H9 (cell line): ENCODE data around the gene FADS2. TPM values are rescaled to one million over a fixed set of nuclear protein-coding genes. Genes with fewer than 3 reads are reported as not detected.

Experiments used
- DNase-seq: peaks from one replicate; pipeline ENCODE4 v3.0.0-alpha.2; 2017
- H2AFZ ChIP-seq: one replicate; pipeline ENCODE4 v1.6.1; 2013; ENCODE audit warnings: mild to moderate bottlenecking, low read length, control low read depth, moderate library complexity
- H2AK5ac ChIP-seq: 2 replicates; pipeline ENCODE4 v1.6.1; 2013; ENCODE audit warnings: low read length, control low read depth, mixed read lengths; ENCODE audit not compliant: insufficient read length
- H2BK120ac ChIP-seq: one replicate; pipeline ENCODE4 v1.6.1; 2013; ENCODE audit warnings: low read depth, mild to moderate bottlenecking, low read length, control low read depth, inconsistent platforms; ENCODE audit not compliant: poor library complexity, severe bottlenecking
- H2BK12ac ChIP-seq: 2 replicates; pipeline ENCODE4 v1.6.1; 2013; ENCODE audit warnings: low read length, control low read depth, mixed read lengths, low read depth; ENCODE audit not compliant: insufficient read length
- H2BK15ac ChIP-seq: 2 replicates; pipeline ENCODE4 v1.6.1; 2013; ENCODE audit warnings: low read depth, low read length, control low read depth
- H2BK20ac ChIP-seq: one replicate; pipeline ENCODE4 v1.6.1; 2013; ENCODE audit warnings: low read depth, mild to moderate bottlenecking, low read length, control low read depth, inconsistent platforms; ENCODE audit not compliant: poor library complexity, severe bottlenecking
- H2BK5ac ChIP-seq: 2 replicates; pipeline ENCODE4 v1.6.1; 2013; ENCODE audit warnings: low read length, control low read depth, mixed read lengths; ENCODE audit not compliant: insufficient read length
- H3K14ac ChIP-seq: 2 replicates; pipeline ENCODE4 v1.6.1; 2013; ENCODE audit warnings: low read length, control low read depth; ENCODE audit not compliant: insufficient read depth
- H3K18ac ChIP-seq: 2 replicates; pipeline ENCODE4 v1.6.1; 2013; ENCODE audit warnings: low read depth, mild to moderate bottlenecking, mixed read lengths, low read length, control low read depth; ENCODE audit not compliant: insufficient read length
- H3K23ac ChIP-seq: 2 replicates; pipeline ENCODE4 v1.6.1; 2013; ENCODE audit warnings: low read length, control low read depth, mixed read lengths, low read depth; ENCODE audit not compliant: insufficient read length
- H3K23me2 ChIP-seq: 2 replicates; pipeline ENCODE4 v1.6.1; 2013; ENCODE audit warnings: low read depth, mild to moderate bottlenecking, mixed read lengths, low read length, control low read depth; ENCODE audit not compliant: insufficient read length, poor library complexity, severe bottlenecking
- H3K27ac ChIP-seq: 2 replicates; pipeline ENCODE4 v1.5.1; 2013; ENCODE audit warnings: low read length, control low read depth, mixed read lengths, low read depth; ENCODE audit not compliant: insufficient read length
- H3K27me3 ChIP-seq: 2 replicates; pipeline ENCODE4 v1.6.1; 2013; ENCODE audit warnings: low read length, control low read depth, inconsistent platforms; ENCODE audit not compliant: insufficient read depth
- H3K4ac ChIP-seq: 2 replicates; pipeline ENCODE4 v1.6.1; 2013; ENCODE audit warnings: low read depth, mild to moderate bottlenecking, control low read depth, inconsistent platforms, low read length, moderate library complexity
- H3K4me1 ChIP-seq: 2 replicates; pipeline ENCODE4 v1.6.1; 2013; ENCODE audit warnings: low read length, control low read depth, inconsistent platforms; ENCODE audit not compliant: insufficient read depth
- H3K4me2 ChIP-seq: 2 replicates; pipeline ENCODE4 v1.6.1; 2013; ENCODE audit warnings: low read length, control low read depth, mixed read lengths; ENCODE audit not compliant: insufficient read length, insufficient read depth
- H3K56ac ChIP-seq: 2 replicates; pipeline ENCODE4 v1.6.1; 2013; ENCODE audit warnings: low read depth, mild to moderate bottlenecking, mixed read lengths, low read length, control low read depth; ENCODE audit not compliant: insufficient read length
- H3K79me1 ChIP-seq: 2 replicates; pipeline ENCODE4 v1.6.1; 2013; ENCODE audit warnings: low read depth, mild to moderate bottlenecking, moderate library complexity, low read length, control low read depth, inconsistent platforms; ENCODE audit not compliant: insufficient read depth, poor library complexity, severe bottlenecking
- H3K79me2 ChIP-seq: 2 replicates; pipeline ENCODE4 v1.6.1; 2013; ENCODE audit warnings: low read length, control low read depth, inconsistent platforms; ENCODE audit not compliant: insufficient read depth
- H3K9ac ChIP-seq: 2 replicates; pipeline ENCODE4 v1.6.1; 2013; ENCODE audit warnings: low read length, control low read depth, mixed read lengths; ENCODE audit not compliant: insufficient read length; ENCODE audit errors: extremely low read depth
- H3K9me3 ChIP-seq: one replicate; pipeline ENCODE4 v1.6.1; 2013; ENCODE audit warnings: low read depth, low read length, inconsistent platforms; ENCODE audit not compliant: control insufficient read depth
- H3T11ph ChIP-seq: one replicate; pipeline ENCODE4 v1.6.1; 2013; ENCODE audit warnings: mild to moderate bottlenecking, low read length, control low read depth, inconsistent platforms
- H4K20me1 ChIP-seq: one replicate; pipeline ENCODE4 v1.6.1; 2013; ENCODE audit not compliant: control insufficient read depth, insufficient read length, insufficient read depth
- H4K5ac ChIP-seq: 2 replicates; pipeline ENCODE4 v1.6.1; 2013; ENCODE audit warnings: low read depth, mild to moderate bottlenecking, mixed read lengths, low read length, control low read depth; ENCODE audit not compliant: insufficient read length
- H4K8ac ChIP-seq: replicated peaks from 2 replicates; pipeline ENCODE4 v1.6.1; 2013; ENCODE audit warnings: low read length, control low read depth, mixed read lengths, low read depth; ENCODE audit not compliant: insufficient read length
- H4K91ac ChIP-seq: 2 replicates; pipeline ENCODE4 v1.6.1; 2013; ENCODE audit warnings: low read depth, mild to moderate bottlenecking, moderate library complexity, mixed read lengths, low read length, control low read depth; ENCODE audit not compliant: insufficient read length
- H3K27ac Mint-ChIP-seq, 3 experiments: 2 replicates in 2 of 3; 3 replicates in 1 of 3; pipeline ENCODE4 v1.8.0; 2020 to 2021; ENCODE audit warnings: mixed read lengths in 3 of 3, mild to moderate bottlenecking in 1 of 3, moderate library complexity in 1 of 3
- H3K27me3 Mint-ChIP-seq: 2 replicates; pipeline ENCODE4 v1.8.0; 2021; ENCODE audit warnings: low read depth, mild to moderate bottlenecking, moderate library complexity, mixed read lengths
- H3K36me3 Mint-ChIP-seq, 3 experiments: 2 replicates in 2 of 3; 3 replicates in 1 of 3; pipeline ENCODE4 v1.8.0; 2020 to 2021; ENCODE audit warnings: low read depth in 3 of 3, mixed read lengths in 3 of 3; ENCODE audit not compliant: insufficient read depth in 1 of 3
- H3K4me1 Mint-ChIP-seq, 2 experiments: 2 replicates each; pipeline ENCODE4 v1.8.0; 2020; ENCODE audit warnings: mixed read lengths in 2 of 2
- H3K4me3 Mint-ChIP-seq, 2 experiments: 2 replicates in 1 of 2; 3 replicates in 1 of 2; pipeline ENCODE4 v1.8.0; 2020 to 2021; ENCODE audit warnings: mild to moderate bottlenecking in 2 of 2, mixed read lengths in 2 of 2, moderate library complexity in 1 of 2
- H3K9me3 Mint-ChIP-seq, 2 experiments: 2 replicates in 1 of 2; 3 replicates in 1 of 2; pipeline ENCODE4 v1.8.0; 2020; ENCODE audit warnings: mild to moderate bottlenecking in 2 of 2, mixed read lengths in 2 of 2, moderate library complexity in 1 of 2
- CTCF ChIP-seq: fragments of 200-600 bp; sonication (generic); conservative IDR thresholded peaks from 3 replicates; pipeline ENCODE4 v1.8.0; 2021; ENCODE audit warnings: antibody characterized with exemption, mild to moderate bottlenecking
- WGBS: extraction: QIAGEN DNeasy Blood & Tissue Kit; methylation state at CpG from one replicate; pipeline ENCODE4 v1.1.7; 2013; ENCODE audit warnings: missing lambda C conversion rate, low lambda C conversion rate, mixed read lengths; ENCODE audit not compliant: insufficient read length; ENCODE audit errors: extremely low coverage; 5-methylcytosine and 5-hydroxymethylcytosine counted together
- total RNA-seq: library from RNA; stranded (reverse); gene quantifications from 2 replicates; pipeline ENCODE4 v1.2.1, GENCODE V29; 2021

Gene FADS2
- total RNA-seq, 1 experiment from 2014 or later = 322 TPM

GRCh38 chr11:61892085-61892370 is 63.9 kb downstream of the FADS2 start:
- WGBS = no CpG with 5 or more reads among the region's 12 CpGs

More at GRCh38 chr11:61892085-61892370, 63.9 kb downstream of the FADS2 start:
- Histone ChIP-seq H3K9ac (no peak overlapping the region), H2BK12ac (no peak overlapping the region), H4K20me1 (no peaks in the 10 kb centered on the region), H3K4ac (no peak overlapping the region), H3K27me3 (no peaks in the 10 kb centered on the region), H3K56ac (no peak overlapping the region), H3K4me2 (peak overlapping the region; percentile 53), H4K5ac (no peak overlapping the region), H3K79me1 (no peaks in the 10 kb centered on the region), H3K18ac (peak overlapping the region; percentile 21), H3K4me1 (no peaks in the 10 kb centered on the region), H2BK20ac (no peak overlapping the region), H2AK5ac (no peak overlapping the region), H3K14ac (no peak overlapping the region; the same call in 1 of the 2 replicates), H2BK5ac (no peak overlapping the region), H2BK120ac (no peak overlapping the region), H3T11ph (no peak overlapping the region), H2AFZ (no peak overlapping the region), H4K91ac (no peak overlapping the region), H3K23ac (no peak overlapping the region), H4K8ac (no peak overlapping the region), H2BK15ac (no peak overlapping the region), H3K27ac (no peak overlapping the region), H3K79me2 (0 out of 2 replicates have a peak, but pooled peaks cover 2% of the 10 kb centered on the region), H3K9me3 (no peaks in the 10 kb centered on the region), H3K23me2 (peaks cover 9% of the 10 kb centered on the region)
- peaks cover 4 to 16% of the 10 kb centered on the region in 2 experiments; a peak in 3 of 4 replicates for H3K4me1 Mint-ChIP-seq
- H3K27ac Mint-ChIP-seq = no peak overlapping the region
- DNase-seq = no peak
- H3K9me3 Mint-ChIP-seq = 0 out of 5 replicates have a peak, but pooled peaks cover 0 to 2% of the 10 kb centered on the region in 2 experiments
- peaks cover 2% of the 10 kb centered on the region for H3K27me3 Mint-ChIP-seq
- peaks cover 0 to 4% (median 0%) of the 10 kb centered on the region in 3 experiments; a peak in 2 of 7 replicates for H3K36me3 Mint-ChIP-seq
- peak overlapping the region; percentile 54 to 70 for H3K4me3 Mint-ChIP-seq
- no peak; the same call in 2 of the 3 replicates for TF ChIP-seq CTCF
